Activated naive CD4-positive, alpha-beta T cell treated with anti-CD3 and anti-CD28 coated beads, Interleukin-2, amount 50 U/mL, for 24 hours (primary cell): ENCODE results near the gene CYP3A7.
"Not testable (repeated sequence)": the region's sequence is repeated elsewhere in the genome, so short reads cannot be mapped to it uniquely, and the experiment has no call there.

Experiments used
- H3K27ac Mint-ChIP-seq: one replicate; pipeline ENCODE4 v1.8.0; 2021; ENCODE audit warnings: mild to moderate bottlenecking, mixed read lengths
- H3K27me3 Mint-ChIP-seq: one replicate; pipeline ENCODE4 v1.8.0; 2021; ENCODE audit warnings: mixed read lengths
- H3K36me3 Mint-ChIP-seq: one replicate; pipeline ENCODE4 v1.8.0; 2021; ENCODE audit warnings: mixed read lengths
- H3K4me1 Mint-ChIP-seq: one replicate; pipeline ENCODE4 v1.8.0; 2021; ENCODE audit warnings: mixed read lengths
- H3K4me3 Mint-ChIP-seq: one replicate; pipeline ENCODE4 v1.8.0; 2021; ENCODE audit warnings: mild to moderate bottlenecking, mixed read lengths
- H3K9me3 Mint-ChIP-seq: one replicate; pipeline ENCODE4 v1.8.0; 2021; ENCODE audit warnings: mixed read lengths

CYP3A7 gene

GRCh38 chr7:99730238-99730810, 4.7 kb downstream of the CYP3A7 start:
- Mint-ChIP-seq H3K27me3 (no peaks in the 10 kb centered on the region), H3K4me1 (no peaks in the 10 kb centered on the region), H3K9me3 (no peaks in the 10 kb centered on the region), H3K36me3 (peaks cover under 1% of the 10 kb centered on the region), H3K27ac (no peak overlapping the region), H3K4me3 (no peak overlapping the region)

GRCh38 chr7:99729486-99730237, 5.3 kb downstream of the CYP3A7 start:
- H3K36me3 Mint-ChIP-seq, result no peaks in the 10 kb centered on the region
- no peak overlapping the region for H3K27ac Mint-ChIP-seq
- no peaks in the 10 kb centered on the region for H3K9me3 Mint-ChIP-seq
- no peaks in the 10 kb centered on the region for H3K27me3 Mint-ChIP-seq
- no peak overlapping the region for H3K4me3 Mint-ChIP-seq
- H3K4me1 Mint-ChIP-seq, result no peaks in the 10 kb centered on the region

GRCh38 chr7:99728615-99729014, 6.4 kb downstream of the CYP3A7 start:
- Mint-ChIP-seq H3K4me1 (no peaks in the 10 kb centered on the region), H3K4me3 (no peak overlapping the region), H3K27ac (no peak overlapping the region), H3K9me3 (no peaks in the 10 kb centered on the region), H3K36me3 (no peaks in the 10 kb centered on the region), H3K27me3 (no peaks in the 10 kb centered on the region)

GRCh38 chr7:99723201-99723600, 11.8 kb downstream of the CYP3A7 start:
- H3K4me3 Mint-ChIP-seq, H3K27ac Mint-ChIP-seq, H3K9me3 Mint-ChIP-seq, H3K36me3 Mint-ChIP-seq, H3K27me3 Mint-ChIP-seq: not testable (repeated sequence)
- H3K4me1 Mint-ChIP-seq, result peaks cover 24% of the 10 kb centered on the region

- no peak overlapping the region for H3K4me3 Mint-ChIP-seq
- no peaks in the 10 kb centered on the region for H3K27me3 Mint-ChIP-seq
- peaks cover 2% of the 10 kb centered on the region for H3K36me3 Mint-ChIP-seq
- H3K27ac Mint-ChIP-seq, result no peak overlapping the region
- peaks cover 24% of the 10 kb centered on the region for H3K4me1 Mint-ChIP-seq
- H3K9me3 Mint-ChIP-seq, result no peaks in the 10 kb centered on the region
These were observed 14.0 kb downstream of the CYP3A7 start for GRCh38 chr7:99720800-99721595.

GRCh38 chr7:99719996-99720769, 14.8 kb downstream of the CYP3A7 start:
- Mint-ChIP-seq H3K27me3 (no peaks in the 10 kb centered on the region), H3K4me3 (no peak overlapping the region), H3K27ac (no peak overlapping the region), H3K4me1 (peaks cover 24% of the 10 kb centered on the region), H3K36me3 (peaks cover 6% of the 10 kb centered on the region), H3K9me3 (no peaks in the 10 kb centered on the region)

GRCh38 chr7:99713995-99714570, 20.9 kb downstream of the CYP3A7 start:
- Mint-ChIP-seq H3K4me1 (peaks cover 4% of the 10 kb centered on the region), H3K36me3 (peaks cover 22% of the 10 kb centered on the region), H3K27me3 (no peaks in the 10 kb centered on the region), H3K27ac (no peak overlapping the region), H3K4me3 (no peak overlapping the region), H3K9me3 (no peaks in the 10 kb centered on the region)

GRCh38 chr7:99709838-99710578, 25.0 kb downstream of the CYP3A7 start:
- Mint-ChIP-seq H3K27ac (no peak overlapping the region), H3K27me3 (no peaks in the 10 kb centered on the region), H3K9me3 (no peaks in the 10 kb centered on the region), H3K36me3 (peaks cover 17% of the 10 kb centered on the region), H3K4me1 (no peaks in the 10 kb centered on the region), H3K4me3 (no peak overlapping the region)

- H3K36me3 Mint-ChIP-seq, result peaks cover 10% of the 10 kb centered on the region
- H3K9me3 Mint-ChIP-seq, result no peaks in the 10 kb centered on the region
- no peak overlapping the region for H3K4me3 Mint-ChIP-seq
- no peak overlapping the region for H3K27ac Mint-ChIP-seq
- no peaks in the 10 kb centered on the region for H3K4me1 Mint-ChIP-seq
- no peaks in the 10 kb centered on the region for H3K27me3 Mint-ChIP-seq
These were observed 25.7 kb downstream of the CYP3A7 start for GRCh38 chr7:99709260-99709659.

GRCh38 chr7:99707096-99707495, 27.9 kb downstream of the CYP3A7 start:
- H3K4me1 Mint-ChIP-seq, result no peaks in the 10 kb centered on the region
- H3K4me3 Mint-ChIP-seq, result no peak overlapping the region
- H3K36me3 Mint-ChIP-seq, result peaks cover 9% of the 10 kb centered on the region
- no peaks in the 10 kb centered on the region for H3K9me3 Mint-ChIP-seq
- H3K27me3 Mint-ChIP-seq, result no peaks in the 10 kb centered on the region
- no peak overlapping the region for H3K27ac Mint-ChIP-seq

- Mint-ChIP-seq H3K4me3 (no peak overlapping the region), H3K36me3 (peaks cover 1% of the 10 kb centered on the region), H3K27ac (no peak overlapping the region), H3K27me3 (no peaks in the 10 kb centered on the region), H3K4me1 (no peaks in the 10 kb centered on the region), H3K9me3 (no peaks in the 10 kb centered on the region)
These were observed 35.0 kb downstream of the CYP3A7 start for GRCh38 chr7:99699946-99700345.

GRCh38 chr7:99698867-99699730, 35.9 kb downstream of the CYP3A7 start:
- H3K9me3 Mint-ChIP-seq, H3K36me3 Mint-ChIP-seq, H3K4me1 Mint-ChIP-seq, H3K4me3 Mint-ChIP-seq, H3K27ac Mint-ChIP-seq, H3K27me3 Mint-ChIP-seq: not testable (repeated sequence)

- no peak overlapping the region for H3K27ac Mint-ChIP-seq
- peaks cover 3% of the 10 kb centered on the region for H3K36me3 Mint-ChIP-seq
- H3K4me3 Mint-ChIP-seq, result no peak overlapping the region
- peaks cover 19% of the 10 kb centered on the region for H3K4me1 Mint-ChIP-seq
- no peaks in the 10 kb centered on the region for H3K27me3 Mint-ChIP-seq
- no peaks in the 10 kb centered on the region for H3K9me3 Mint-ChIP-seq
These were observed 40.1 kb downstream of the CYP3A7 start for GRCh38 chr7:99694912-99695304.
